GM19397 (cell line): ENCODE measurements around the gene CELA2B.
"Not testable (repeated sequence)": the region's sequence is repeated elsewhere in the genome, so short reads cannot be mapped to it uniquely, and the experiment has no call there.

ENCODE experiments used
- ATAC-seq: cut with Tn5 transposase; IDR thresholded peaks from one replicate; pipeline ENCODE4 v1.9.1; 2021; ENCODE audit warnings: mild to moderate bottlenecking, moderate library complexity; ENCODE audit not compliant: unreplicated experiment

CELA2B gene

DNA sequence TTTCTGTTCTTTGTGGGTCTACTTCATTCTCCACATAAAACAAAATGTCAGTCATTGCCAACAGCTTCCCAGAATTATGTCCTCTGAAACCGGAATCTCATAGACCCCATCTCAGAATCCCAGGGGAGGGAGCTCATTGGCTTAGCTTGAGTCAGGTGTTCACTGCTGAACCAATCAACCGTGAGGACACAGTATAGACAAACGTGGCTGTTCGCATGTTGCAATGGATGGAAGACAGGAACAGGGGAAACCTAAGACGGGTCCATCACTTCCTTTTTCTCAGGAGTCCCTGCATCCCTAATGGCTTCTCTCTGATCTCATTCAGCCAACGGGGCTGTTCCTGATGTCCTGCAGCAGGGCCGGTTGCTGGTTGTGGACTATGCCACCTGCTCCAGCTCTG is 10.2 kb upstream of the CELA2B start:
- ATAC-seq, result no peak

DNA sequence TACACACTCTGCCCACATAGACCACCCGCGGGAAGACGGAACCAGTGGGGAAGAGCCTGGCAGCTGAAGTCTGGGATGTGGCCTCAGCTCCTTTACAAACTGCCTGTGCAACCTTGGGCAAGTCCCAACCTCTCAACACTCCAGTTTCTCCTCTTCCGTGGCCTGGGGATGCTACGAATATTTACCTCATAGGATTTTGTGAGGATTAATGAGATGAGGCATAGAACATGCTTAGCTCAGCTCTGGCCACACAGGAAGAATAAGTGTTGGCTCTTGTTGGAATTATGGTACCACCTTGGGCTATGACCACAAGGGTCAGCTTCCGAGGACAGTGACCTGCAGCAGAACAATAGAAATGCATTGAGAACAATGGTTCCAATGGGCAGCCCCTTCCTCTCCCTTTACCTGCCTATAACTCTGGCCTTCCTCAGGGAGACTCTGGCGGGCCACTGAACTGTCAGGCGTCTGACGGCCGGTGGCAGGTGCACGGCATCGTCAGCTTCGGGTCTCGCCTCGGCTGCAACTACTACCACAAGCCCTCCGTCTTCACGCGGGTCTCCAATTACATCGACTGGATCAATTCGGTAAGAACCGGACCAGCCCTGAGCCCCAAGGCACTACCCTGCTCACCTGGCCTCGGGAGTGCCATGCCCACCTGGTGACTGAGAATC is 8.8 kb upstream of the CELA2B start:
- ATAC-seq, result not testable (repeated sequence)

DNA sequence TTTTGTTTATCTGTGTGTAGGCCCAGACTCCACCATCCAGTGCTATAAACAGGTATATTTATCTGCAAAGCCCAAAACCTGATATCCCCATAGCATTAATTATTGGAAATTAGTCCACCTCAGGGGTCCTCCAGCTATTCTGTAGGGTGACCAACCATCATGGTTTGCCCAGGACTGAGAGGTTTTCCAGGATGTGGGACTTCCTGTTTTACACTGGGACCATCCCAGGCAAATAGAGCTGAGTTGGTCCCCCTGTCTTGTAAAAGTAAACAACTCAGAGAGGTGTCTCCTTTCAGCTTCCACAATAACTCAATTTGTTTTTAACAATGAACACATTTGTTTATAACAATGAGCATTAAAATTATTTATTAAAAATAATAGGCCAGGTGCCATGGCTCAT is 7.8 kb upstream of the CELA2B start:
- ATAC-seq, result no peak

DNA sequence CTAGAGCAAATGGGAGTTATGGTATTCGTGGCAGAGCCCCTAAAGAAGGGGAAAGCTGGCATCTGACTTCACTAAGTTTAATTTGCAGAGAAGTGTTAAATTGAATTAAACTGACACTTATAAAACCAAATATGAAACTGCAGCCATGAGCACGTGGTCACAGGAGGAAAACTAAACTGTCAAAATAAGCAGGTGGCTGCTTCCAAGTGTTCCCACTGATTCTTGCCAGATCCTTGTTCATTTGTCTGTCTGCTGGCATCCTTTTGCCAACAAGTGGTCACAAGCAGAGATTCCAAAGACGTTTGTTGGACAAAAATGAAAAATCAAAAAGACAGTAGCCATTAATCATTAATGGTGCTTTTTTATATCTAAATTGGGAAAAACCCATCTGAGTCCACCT is 6.5 kb upstream of the CELA2B start:
- no peak for ATAC-seq

DNA sequence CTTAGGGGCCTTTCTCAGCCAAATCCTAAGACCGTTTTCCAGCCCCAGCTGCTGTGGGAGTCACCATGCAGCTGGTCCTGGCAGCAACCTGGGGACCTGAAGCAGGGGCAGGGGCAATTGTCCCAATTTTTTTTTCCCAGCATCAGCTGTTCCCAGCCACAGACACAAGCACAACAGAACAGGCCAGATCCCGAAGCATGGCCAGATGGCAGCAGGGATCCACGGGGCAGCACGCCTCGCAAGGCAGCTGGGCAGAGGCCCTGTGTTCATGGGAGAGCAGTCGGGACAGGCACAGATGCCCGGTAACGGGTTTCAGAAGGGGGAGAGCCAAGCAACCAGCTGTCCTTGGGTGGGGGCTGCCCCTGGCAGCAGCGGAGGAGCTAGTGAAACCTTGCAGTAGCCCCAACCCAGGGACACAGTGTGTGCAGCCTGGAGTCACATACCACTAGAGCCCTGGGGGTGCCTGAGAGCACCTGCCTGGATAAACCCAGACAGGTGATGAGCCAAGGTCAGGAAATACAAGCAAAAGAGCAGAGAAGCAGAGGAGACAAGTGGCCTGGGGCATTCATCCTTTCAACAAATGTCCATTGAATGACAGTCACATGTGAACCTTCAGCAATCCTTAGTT is 6.0 kb upstream of the CELA2B start:
- not testable (repeated sequence) for ATAC-seq

DNA sequence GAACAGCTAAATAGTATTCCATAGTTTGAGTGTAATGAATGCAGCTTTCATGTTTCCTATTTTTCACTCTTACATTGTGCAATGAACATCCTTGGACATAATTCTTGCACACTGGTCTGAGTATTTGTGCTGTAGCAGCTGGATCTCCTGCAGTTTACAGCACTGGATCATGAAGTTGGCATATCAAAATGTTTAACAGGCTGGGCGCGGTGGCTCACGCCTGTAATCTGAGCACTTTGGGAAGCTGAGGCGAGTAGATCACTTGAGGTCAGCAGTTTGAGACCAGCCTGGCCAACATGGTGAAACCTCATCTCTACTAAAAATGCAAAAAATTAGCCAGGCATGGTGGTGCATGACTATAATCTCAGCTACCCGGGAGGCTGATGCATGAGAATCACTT is 4.8 kb upstream of the CELA2B start:
- not testable (repeated sequence) for ATAC-seq

DNA sequence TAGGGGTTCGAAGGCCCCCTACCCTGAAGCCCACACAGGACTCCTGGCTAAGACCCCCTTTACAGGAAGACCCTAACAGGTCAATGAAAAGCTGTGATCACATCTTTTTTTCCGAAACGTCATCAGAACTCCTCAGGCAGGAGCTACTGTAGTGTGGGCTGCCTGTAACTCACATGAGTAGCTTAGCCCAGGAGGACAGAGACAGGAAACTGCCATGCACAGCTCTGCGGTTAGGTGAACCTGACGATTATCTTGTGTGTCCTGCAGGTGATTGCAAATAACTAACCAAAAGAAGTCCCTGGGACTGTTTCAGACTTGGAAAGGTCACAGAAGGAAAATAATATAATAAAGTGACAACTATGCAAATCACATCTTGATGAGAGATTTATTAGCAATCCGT is 4.2 kb upstream of the CELA2B start:
- ATAC-seq, result not testable (repeated sequence)

DNA sequence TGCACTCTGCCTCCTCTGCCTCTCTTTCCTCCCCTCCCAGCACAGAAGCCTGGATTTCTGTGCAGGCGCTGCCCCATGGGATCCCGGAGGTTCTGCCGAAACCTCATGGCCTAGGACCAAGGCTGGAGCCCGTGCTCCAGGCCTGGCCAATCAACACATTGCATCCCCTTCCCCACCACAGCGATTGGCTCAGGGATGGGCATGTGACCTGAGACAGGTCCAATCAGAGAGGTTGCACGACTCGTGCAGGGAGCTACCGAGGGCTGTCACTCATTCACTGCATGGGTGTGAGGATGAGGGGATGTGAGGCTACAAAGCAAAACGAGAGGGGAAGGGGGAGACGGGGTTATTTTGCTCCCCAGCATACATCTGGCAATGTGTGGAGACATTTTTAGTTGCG is 3.3 kb upstream of the CELA2B start:
- no peak for ATAC-seq

DNA sequence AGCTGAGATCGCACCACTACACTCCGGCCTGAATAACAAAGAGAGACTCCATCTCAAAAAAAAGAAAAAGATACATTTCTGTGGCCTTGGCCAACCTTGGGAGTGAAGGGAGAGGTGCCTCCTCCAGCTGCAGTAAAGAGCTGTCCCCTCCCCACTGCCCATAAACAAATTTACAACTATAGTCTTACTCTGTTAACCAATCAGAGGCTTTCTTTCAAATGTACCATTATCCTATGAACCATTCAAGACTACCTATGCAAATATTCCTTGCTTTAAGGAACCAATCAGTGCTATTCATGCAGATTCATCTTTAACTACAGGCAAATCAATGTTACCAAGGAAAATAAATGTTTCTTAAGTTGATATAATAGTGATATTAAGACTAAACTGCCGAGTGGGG is 1.0 kb downstream of the CELA2B start:
- ATAC-seq, result no peak

DNA sequence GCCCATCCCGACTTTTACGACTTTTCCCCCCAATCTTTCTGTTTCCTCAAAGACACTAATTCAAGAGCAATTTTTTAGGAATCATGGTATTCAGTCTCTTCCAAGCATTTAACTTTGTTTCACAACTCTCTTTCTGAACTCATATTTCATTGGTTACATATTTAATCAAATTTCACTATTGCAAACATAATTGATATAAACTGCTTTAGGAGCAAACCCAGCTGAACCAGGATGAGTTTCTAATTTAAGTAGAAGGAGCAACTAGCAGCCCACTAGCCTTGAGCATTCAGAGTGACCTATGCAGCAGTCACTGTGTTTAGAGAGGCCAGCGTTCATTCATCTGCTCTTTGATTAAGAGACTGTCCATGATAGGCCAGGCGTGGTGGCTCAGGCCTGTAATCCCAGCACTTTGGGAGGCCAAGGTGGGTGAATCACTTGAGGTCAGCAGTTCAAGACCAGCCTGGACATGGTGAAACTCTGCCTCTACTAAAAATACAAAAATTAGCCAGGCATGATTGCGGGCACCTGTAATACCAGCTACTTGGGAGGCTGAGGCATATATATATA is 1.8 kb downstream of the CELA2B start:
- no peak for ATAC-seq

DNA sequence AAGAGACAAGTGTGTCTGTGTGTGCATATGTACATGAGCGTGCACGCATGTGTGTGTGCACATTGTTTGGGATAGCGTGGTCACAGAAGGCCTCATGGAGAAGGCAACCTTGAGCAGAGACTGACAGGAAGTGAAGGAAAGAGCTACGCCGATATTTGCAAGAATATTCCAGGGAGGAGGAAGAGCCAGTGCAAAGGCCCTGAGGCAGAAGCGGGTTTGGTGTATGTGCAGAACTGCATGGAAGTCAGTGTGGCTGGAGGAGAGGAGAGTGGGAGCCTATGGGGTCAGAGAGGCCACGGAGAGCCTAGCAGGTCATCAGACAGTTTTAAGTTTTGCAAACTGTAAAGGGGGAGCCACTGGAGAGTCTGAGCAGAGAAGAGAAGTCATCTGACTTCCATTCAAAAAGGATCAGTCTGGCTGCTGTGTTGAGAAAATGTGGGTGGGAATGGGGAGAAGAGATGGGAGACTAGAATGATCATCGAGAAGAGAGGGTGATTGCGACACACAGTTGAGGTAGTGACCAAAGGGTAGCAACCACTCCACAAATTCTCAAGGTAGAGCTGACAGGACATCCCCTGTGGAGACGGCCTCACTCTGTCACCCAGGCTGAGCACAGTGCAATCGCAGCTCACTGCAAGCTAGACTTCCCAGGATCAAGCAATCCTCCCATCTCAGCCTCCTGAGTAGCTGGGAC is 3.9 kb downstream of the CELA2B start:
- no peak for ATAC-seq

DNA sequence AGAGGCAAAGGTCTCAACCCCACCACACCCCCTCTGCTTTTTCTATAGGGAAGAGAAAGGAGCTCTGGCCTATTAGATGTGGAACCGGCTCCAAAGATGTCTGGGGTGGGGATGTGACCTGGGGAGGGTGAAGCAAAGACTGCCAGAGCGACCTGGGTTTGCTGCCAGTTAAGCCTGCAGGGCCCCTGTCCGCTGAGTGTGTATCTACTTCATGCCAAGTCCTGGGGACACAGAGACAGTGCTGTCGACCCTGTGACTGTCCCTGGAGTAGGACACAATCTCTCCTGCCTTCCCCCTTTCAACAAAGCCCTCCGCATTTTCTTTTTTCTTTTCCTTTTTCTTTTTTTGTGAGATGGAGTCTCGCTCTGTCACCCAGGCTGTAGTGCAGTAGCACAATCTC is 6.6 kb downstream of the CELA2B start:
- ATAC-seq, result not testable (repeated sequence)

DNA sequence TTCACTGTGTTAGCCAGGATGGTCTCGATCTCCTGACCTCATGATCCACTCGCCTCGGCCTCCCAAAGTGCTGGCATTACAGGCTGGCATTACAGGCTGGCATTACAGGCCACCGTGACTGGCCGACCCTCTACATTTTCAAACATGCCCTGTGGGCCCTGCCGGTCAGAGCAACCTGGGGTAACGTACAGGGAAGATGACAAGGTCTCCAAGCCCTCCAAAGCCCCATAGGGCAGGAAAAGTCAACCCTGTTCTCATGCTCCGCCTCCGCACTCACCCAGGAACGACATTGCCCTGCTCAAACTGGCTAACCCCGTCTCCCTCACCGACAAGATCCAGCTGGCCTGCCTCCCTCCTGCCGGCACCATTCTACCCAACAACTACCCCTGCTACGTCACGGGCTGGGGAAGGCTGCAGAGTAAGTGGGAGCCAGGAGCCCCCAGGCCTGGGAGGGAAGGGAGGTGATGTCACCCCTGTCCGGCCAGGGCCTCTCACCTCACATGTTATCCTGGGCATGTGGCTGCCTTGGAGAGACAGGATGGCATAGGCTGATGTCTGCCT is 7.2 kb downstream of the CELA2B start:
- ATAC-seq, result not testable (repeated sequence)

DNA sequence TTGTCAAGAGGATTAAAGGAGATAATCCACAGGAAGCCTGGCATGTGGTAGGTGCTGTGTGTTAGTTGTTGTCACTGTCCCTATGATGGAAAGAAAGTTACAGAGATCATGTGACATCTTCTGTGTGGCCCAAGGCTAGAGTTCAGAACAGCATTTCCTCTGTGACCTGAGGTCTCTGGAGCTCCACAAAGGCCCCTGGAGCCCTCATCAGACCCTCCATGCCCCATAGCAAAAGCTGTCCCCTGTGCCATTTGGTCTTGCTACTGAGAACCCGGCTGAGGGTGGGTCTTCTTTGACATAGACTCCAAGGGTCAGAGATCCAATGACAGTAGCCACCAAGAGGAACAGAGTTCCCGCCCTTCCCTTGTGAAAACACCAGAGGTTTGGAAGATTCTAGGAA is 8.1 kb downstream of the CELA2B start:
- ATAC-seq, result no peak

DNA sequence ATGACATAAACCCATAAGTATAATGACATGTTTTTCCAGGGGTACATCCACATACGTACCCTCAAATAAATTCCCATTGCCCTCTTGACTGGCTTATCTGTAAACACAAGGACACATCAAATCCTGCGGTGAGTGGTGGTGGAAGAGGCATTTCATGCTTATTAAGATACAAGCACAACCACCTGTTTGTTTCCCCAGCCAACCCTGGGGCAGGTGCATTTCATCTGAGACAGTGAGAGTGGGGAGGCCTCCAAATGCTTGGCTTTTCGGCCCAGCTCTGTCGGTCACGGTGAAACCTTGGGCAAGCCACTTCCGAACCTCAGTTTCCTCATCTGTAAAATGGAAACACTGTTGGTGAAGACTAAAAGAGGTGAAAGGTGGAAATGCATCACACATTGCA is 8.5 kb downstream of the CELA2B start:
- ATAC-seq, result not testable (repeated sequence)

DNA sequence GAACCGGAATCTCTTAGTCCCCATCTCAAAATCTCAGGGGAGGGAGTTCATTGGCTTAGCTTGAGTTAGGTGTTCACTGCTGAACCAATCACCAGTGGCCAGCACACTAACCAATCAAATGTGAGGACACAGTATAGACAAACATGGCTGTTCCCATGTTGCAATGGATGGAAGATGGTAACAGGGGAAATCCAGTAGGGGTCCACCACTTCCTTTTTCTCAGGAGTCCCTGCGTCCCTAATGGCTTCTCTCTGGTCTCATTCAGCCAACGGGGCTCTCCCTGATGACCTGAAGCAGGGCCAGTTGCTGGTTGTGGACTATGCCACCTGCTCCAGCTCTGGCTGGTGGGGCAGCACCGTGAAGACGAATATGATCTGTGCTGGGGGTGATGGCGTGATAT is 9.7 kb downstream of the CELA2B start:
- no peak for ATAC-seq

DNA sequence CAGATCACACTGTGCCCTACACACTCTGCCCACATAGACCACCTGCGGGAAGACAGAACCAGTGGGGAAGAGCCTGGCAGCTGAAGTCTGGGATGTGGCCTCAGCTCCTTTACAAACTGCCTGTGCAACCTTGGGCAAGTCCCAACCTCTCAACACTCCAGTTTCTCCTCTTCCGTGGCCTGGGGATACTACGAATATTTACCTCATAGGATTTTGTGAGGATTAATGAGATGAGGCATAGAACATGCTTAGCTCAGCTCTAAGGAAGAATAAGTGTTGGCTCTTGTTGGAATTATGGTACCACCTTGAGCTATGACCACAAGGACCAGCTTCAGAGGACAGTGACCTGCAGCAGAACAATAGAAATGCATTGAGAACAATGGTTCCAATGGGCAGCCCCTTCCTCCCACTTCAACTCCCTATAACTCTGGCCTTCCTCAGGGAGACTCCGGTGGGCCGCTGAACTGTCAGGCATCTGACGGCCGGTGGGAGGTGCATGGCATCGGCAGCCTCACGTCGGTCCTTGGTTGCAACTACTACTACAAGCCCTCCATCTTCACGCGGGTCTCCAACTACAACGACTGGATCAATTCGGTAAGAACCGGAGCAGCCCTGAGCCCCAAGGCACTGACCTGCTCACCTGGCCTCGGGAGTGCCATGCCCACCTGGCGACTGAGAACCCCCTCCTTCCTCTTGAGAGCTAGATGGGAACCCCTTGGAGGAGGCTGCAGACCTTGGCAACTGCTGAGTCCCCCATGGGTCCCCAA is 11.1 kb downstream of the CELA2B start:
- ATAC-seq, result not testable (repeated sequence)

DNA sequence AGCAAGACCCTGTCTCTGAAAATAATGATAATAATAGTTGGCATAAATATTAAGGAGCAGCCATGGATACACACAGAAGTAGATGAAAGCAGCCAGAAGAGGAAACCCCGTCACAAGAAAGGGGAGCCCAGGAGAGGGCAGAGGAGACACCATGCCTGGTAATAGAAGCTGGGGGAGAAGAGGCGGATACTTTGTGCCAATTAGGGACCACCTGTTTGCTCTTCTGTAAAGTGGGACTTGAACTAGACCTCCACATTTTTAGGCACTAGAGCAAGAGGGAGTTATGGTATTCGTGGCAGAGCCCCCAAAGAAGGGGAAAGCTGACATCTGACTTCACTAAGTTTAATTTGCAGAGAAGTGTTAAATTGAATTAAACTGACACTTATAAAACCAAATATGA is 12.5 kb downstream of the CELA2B start:
- no peak for ATAC-seq

DNA sequence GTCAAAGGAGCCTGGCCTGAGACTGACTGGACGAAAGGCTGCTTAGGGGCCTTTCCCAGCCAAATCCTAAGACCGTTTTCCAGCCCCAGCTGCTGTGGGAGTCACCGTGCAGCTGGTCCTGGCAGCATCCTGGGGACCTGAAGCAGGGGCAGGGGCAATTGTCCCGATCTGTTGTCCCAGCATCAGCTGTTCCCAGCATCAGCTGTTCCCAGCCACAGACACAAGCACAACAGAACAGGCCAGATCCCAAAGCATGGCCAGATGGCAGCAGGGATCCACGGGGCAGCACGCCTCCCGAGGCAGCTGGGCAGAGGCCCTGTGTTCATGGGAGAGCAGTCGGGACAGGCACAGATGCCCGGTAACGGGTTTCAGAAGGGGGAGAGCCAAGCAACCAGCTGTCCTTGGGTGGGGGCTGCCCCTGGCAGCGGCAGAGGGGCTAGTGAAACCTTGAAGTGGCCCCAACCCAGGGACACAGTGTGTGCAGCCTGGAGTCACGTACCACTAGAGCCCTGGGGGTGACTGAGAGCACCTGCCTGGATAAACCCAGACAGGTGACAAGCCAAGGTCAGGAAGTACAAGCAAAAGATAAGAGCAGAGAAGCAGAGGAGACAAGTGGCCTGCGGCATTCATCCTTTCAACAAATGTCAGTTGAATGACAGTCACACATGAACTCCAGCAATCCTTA is 13.3 kb downstream of the CELA2B start:
- ATAC-seq, result no peak

DNA sequence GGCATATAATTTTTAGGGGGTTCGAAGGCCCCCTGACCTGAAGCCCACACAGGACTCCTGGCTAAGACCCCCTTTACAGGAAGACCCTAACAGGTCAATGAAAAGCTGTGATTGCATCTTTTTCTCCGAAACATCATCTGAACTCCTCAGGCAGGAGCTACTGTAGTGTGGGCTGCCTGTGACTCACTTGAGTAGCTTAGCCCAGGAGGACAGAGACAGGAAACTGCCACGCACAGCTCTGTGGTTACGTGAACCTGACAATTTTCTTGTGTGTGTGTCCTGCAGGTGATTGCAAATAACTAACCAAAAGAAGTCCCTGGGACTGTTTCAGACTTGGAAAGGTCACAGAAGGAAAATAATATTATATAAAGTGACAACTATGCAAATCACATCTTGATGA is 15.1 kb downstream of the CELA2B start:
- not testable (repeated sequence) for ATAC-seq
